Fibroblast of mammary gland (primary cell): Measurements from ENCODE around the gene UPK1A.
A peak's percentile ranks its signal among the peaks of the same experiment; 100 is the strongest.

Experiments
- DNase-seq: peaks from one replicate; pipeline ENCODE4 v3.0.0-alpha.2; 2010; ENCODE audit warnings: low read depth
- H3K4me3 ChIP-seq: 2 replicates; pipeline ENCODE4 v1.5.1; 2011; ENCODE audit warnings: low read depth, mild to moderate bottlenecking, low read length, moderate library complexity; ENCODE audit not compliant: control insufficient read depth
- CTCF ChIP-seq: conservative IDR thresholded peaks from 2 replicates; pipeline ENCODE4 v1.5.1; 2011; ENCODE audit warnings: low read depth, low read length, inconsistent platforms; ENCODE audit not compliant: control insufficient read depth, insufficient read depth

UPK1A gene

DNA sequence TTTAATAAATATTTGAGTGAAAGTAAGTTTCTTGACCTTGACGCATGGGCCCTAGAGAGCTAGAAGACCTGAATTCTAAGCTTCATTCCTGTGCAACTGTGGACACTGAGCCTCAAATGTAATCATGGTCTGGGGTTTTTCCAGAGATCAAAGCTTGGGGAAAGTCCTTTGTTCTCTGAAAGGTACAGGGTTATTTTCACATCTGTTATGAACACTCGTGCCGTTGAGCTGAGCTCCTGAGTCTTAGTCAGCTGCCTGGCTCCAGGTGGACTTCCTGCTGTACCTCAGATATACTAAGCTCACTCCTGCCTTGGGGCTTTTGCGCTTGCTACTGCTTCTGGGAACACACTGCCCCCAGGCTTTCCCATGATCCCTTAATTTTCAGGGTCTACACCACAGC is 30.5 kb downstream of the UPK1A start:
- DNase-seq: no peak
- no peak for TF ChIP-seq CTCF
- H3K4me3 ChIP-seq: no peak overlapping the region

- DNase-seq: peak; percentile 97
- no peak for TF ChIP-seq CTCF
- H3K4me3 ChIP-seq: peak overlapping the region; percentile 56
Measured at GRCh38 chr19:35702223-35703012, 36.1 kb downstream of the UPK1A start.

DNA sequence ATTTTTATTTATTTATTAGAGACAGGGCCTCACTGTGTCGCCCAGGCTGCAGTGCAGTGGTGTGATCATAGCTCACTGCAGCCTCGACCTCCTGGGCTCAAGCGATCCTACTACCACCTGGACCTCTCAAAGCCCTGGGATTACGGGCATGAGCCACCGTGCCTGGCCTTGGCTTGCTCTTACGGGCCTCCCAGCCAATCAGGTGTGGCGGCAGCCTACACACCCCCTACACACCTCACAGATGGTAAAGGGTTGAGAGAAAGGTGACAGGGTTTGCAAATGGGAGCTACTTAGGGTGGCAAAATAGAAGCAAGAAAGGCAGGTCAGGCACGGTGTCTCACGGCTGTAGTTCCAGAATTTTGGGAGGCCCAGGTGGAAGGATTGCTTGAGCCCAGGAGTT is 37.0 kb downstream of the UPK1A start:
- no peak for DNase-seq
- H3K4me3 ChIP-seq: no peak overlapping the region
- TF ChIP-seq CTCF: no peak

GRCh38 chr19:35704218-35704617 is 37.9 kb downstream of the UPK1A start, which contains the start of gene ZBTB32:
Gene ZBTB32, plus strand, starts transcription at chr19:35704558. Its CDS starts 10,069 bp downstream, at chr19:35714627.
- TF ChIP-seq CTCF: no peak
- no peak within 1 kb of the TSS for H3K4me3 ChIP-seq
- peak; percentile 69 for DNase-seq

DNA sequence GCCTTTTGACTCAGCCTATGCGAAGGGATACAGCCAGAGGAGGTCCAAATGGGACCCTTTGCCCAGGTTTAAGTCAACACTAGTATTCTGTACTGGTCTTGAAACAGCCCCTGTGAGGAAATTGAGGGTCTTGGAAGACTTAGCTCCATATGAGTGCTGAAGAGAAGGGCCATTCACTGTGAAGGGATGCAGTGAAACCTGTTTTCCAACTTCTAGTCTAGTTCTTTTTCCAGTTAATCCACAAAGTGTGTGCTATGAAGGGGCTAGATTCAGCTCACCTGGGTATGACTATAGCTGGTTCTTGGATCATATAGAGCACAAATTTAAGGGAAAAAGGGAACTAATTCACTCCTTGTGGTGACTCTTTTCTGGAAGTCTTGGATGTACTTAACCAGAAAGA is 42.1 kb downstream of the UPK1A start:
- H3K4me3 ChIP-seq: no peak overlapping the region
- TF ChIP-seq CTCF: no peak
- no peak for DNase-seq

GRCh38 chr19:35710784-35711723 is 44.7 kb downstream of the UPK1A start:
- TF ChIP-seq CTCF: no peak
- peak; percentile 13 for DNase-seq
- no peak overlapping the region for H3K4me3 ChIP-seq
